HL-60 (cell line): ENCODE results near the gene COL4A6.
A peak's percentile ranks its signal among the peaks of the same experiment; 100 is the strongest.

Experiments
- DNase-seq, 2 experiments: peaks; one replicate each; pipeline ENCODE4 v3.0.0-alpha.2; 2010 to 2020; ENCODE audit warnings: low read depth in 1 of 2, low spot score in 1 of 2
- H3K27ac ChIP-seq: fragments of 250-450 bp; sonication (Bioruptor Pico); replicated peaks from 2 replicates; pipeline ENCODE4 v1.5.1; 2020; ENCODE audit warnings: mild to moderate bottlenecking, moderate library complexity
- H3K27me3 ChIP-seq: fragments of 250-450 bp; sonication (Bioruptor Pico); 2 replicates; pipeline ENCODE4 v1.5.1; 2021; ENCODE audit warnings: mild to moderate bottlenecking, moderate library complexity; ENCODE audit not compliant: insufficient read depth, poor library complexity, severe bottlenecking
- H3K4me3 ChIP-seq: replicated peaks from 2 replicates; pipeline ENCODE4 v1.5.1; 2011; ENCODE audit warnings: mild to moderate bottlenecking, control low read depth, low read length; ENCODE audit not compliant: insufficient read depth
- CTCF ChIP-seq: IDR thresholded peaks from one replicate; pipeline ENCODE4 v1.5.1; 2011; ENCODE audit warnings: low read length, control low read depth, inconsistent platforms; ENCODE audit not compliant: insufficient read depth
- GABPA ChIP-seq: IDR thresholded peaks from 2 replicates; pipeline ENCODE4 v1.6.1; 2012; ENCODE audit warnings: low read depth
- POLR2AphosphoS5 ChIP-seq: IDR thresholded peaks from 2 replicates; pipeline ENCODE4 v1.6.1; 2012; ENCODE audit warnings: low read depth
- REST ChIP-seq: IDR thresholded peaks from 2 replicates; pipeline ENCODE4 v1.6.1; 2012; ENCODE audit warnings: low read depth; ENCODE audit not compliant: insufficient replicate concordance
- SPI1 ChIP-seq: IDR thresholded peaks from 2 replicates; pipeline ENCODE4 v1.6.1; 2012; ENCODE audit warnings: low read depth, mild to moderate bottlenecking, borderline replicate concordance

COL4A6 gene

GRCh38 chrX:108209006-108209554 lies 229.1 kb downstream of the COL4A6 start:
- Histone ChIP-seq H3K4me3 (no peak overlapping the region), H3K27me3 (no peaks in the 10 kb centered on the region), H3K27ac (no peak overlapping the region)
- DNase-seq: no peak
- TF ChIP-seq POLR2AphosphoS5 (no peak), GABPA (no peak), CTCF (no peak), REST (no peak), SPI1 (no peak)

GRCh38 chrX:108203540-108203939 lies 234.7 kb downstream of the COL4A6 start:
- no peak overlapping the region for H3K4me3 ChIP-seq
- H3K27ac ChIP-seq: no peak overlapping the region
- DNase-seq: no peak
- no peaks in the 10 kb centered on the region for H3K27me3 ChIP-seq
- no peak for TF ChIP-seq CTCF
- TF ChIP-seq SPI1: no peak
- TF ChIP-seq POLR2AphosphoS5: no peak
- TF ChIP-seq GABPA: no peak
- TF ChIP-seq REST: no peak

- peak in 1 of 2 experiments; percentile 2 for DNase-seq
- no peak overlapping the region for H3K4me3 ChIP-seq
- H3K27me3 ChIP-seq: peaks cover 4% of the 10 kb centered on the region
- no peak for TF ChIP-seq POLR2AphosphoS5
- no peak for TF ChIP-seq SPI1
- TF ChIP-seq REST: no peak
- no peak for TF ChIP-seq GABPA
- TF ChIP-seq CTCF: no peak
- no peak overlapping the region for H3K27ac ChIP-seq
Measured at GRCh38 chrX:108199691-108200090, 238.5 kb downstream of the COL4A6 start.
